GM10266 (cell line): Measurements from ENCODE around the gene OR52H1.
A peak's percentile ranks its signal among the peaks of the same experiment; 100 is the strongest.

ENCODE experiments used
- DNase-seq: peaks from one replicate; pipeline ENCODE4 v3.0.0; 2012; ENCODE audit errors: extremely low spot score
- CTCF ChIP-seq: IDR thresholded peaks from 2 replicates; pipeline ENCODE4 v1.5.1; 2012; ENCODE audit warnings: mild to moderate bottlenecking, low read depth; ENCODE audit not compliant: control insufficient read depth, insufficient read depth; ENCODE audit errors: missing control alignments

Gene OR52H1

DNA sequence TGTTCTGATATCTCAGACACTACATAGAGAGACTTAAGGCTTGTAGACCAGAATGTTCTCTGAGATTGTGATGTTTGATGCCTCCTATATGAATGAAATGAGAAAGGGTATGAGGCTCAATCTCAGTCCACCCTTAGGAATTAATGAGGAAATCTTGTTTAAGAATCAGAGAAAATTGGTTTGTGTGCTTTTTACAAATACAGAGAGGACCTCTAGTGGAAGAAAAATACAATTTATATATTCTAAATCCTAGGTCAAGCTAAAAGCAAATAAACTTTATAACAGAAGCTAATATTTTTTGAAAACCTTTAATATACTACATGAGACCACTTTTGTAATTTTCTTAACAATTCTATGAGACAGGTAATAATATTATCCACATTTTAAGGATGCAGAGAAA, 5.0 kb upstream of the OR52H1 start:
- DNase-seq = no peak

GRCh38 chr11:5550440-5551095, 2.2 kb upstream of the OR52H1 start:
- TF ChIP-seq CTCF = no peak
- no peak for DNase-seq

More for the DNA sequence above, 5.0 kb upstream of the OR52H1 start:
- peak; percentile 18 for TF ChIP-seq CTCF

DNA sequence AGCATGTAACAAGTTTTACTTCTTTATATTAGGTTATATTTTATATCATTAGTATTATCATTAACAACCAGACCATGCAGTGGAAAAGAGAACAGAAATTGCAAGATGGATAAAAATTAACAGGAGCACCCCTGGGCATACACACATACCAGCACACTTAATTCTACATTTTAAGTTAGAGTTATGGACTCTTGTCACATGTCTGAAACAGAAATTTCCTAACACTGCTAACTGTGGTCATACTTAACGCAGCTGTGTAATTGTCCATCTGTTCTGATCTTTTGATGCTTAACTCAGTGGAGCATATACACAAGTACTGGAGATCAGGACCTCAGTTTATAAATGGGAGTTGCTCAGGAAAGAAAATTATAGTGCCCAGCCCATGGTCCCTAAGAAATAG, 358 bp downstream of the OR52H1 start:
- DNase-seq = no peak
- TF ChIP-seq CTCF = no peak

GRCh38 chr11:5546457-5546856, 1.9 kb downstream of the OR52H1 start:
- DNase-seq = no peak
- no peak for TF ChIP-seq CTCF

DNA sequence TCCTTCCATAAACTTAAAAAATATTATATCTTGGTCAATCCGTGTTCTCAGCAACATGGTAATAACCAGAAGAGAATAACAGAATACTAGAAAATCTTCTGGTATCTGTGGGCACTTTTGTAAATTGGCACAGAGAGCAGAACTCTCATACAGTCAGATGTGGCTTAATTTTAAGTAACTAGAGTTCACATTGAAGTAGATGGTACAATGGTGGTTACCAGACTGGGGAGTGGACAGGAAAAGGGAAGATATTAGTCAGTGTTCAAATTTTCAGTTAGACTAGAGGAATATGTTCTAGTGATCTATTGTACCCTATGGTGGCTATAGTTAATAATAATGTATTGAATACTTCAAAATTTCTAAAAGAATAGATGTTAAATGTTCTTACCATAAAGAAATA, 6.9 kb downstream of the OR52H1 start:
- no peak for TF ChIP-seq CTCF
- DNase-seq = no peak

DNA sequence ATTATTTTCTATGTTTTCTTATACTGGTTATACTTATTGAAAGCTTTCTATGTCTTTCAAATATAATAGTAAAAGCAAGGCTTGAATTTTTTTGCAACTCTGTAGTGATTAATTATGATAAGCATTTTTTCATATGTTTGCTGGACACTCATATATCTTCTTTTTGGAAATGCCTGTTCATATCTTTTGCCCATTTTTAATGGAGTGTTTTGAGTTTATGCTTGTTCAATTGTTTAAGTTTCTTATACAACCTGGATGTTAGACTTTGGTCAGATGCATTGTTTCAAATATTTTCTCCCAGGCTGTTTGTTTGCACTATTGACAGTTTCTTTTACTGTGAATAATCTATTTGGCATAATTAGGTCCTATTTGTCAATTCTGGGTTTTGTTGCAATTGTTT, 11.9 kb downstream of the OR52H1 start:
- DNase-seq = no peak
- TF ChIP-seq CTCF = no peak

DNA sequence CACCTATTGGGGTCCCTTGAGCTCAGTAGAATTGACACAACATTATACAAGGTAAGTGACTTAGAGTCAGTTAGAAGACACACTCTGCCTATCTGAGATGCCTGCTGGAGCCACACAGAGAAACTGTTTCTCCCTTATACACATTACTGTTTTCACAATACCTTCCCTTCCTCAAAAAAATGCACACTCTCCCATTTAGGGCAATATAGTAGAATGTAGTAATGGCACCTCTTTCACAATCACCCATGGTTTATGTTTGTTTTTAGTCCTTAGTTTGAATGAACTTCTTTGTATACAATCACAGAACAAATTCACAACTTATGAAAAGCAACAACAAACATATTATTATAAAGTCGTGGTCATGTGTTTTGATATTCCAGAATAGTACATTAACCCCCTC, 14.3 kb downstream of the OR52H1 start:
- DNase-seq = no peak
- TF ChIP-seq CTCF = no peak
